ENCODE measurements around the gene REV1. TPM values are rescaled to one million over a fixed set of nuclear protein-coding genes. Genes with fewer than 3 reads are reported as not detected.
A peak's percentile ranks its signal among the peaks of the same experiment; 100 is the strongest.

REV1 gene
- total RNA-seq, 2 donors from 2014 or later: 40.8 to 44.0 TPM

DNA sequence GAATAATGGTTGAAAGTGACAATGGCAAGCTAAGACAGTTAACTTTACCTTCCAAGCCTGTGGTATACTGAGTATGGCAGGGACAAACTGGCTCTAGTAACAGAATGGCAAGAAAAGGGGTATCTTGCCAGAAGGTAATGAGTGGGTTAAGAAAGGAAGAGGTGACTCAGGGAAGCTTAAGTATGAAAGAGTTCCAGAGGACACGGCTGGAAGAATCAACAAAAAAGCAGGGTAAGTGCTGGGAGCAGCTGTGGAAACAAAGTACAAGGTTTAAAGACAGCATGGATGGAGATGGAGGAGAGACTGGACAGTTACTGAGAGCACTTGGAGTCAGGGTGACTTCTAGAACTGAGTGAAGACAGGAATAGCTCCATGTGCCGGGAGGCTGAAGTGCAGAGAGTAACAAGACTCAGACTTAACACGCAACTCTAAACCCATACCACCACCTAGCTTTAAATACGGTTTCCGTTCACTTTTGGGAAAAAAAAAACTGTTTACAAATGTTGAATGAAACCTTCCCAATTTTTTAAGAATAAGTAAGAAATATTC is 69.0 kb downstream of the REV1 start:
- intact Hi-C loops (cut with DNase I, micrococcal nuclease): no loop called here
- no peak for ATAC-seq
- no peak for DNase-seq

GRCh38 chr2:99420031-99420430 is 69.8 kb downstream of the REV1 start:
- intact Hi-C loops (cut with DNase I, micrococcal nuclease): no loop called here
- no peak for ATAC-seq
- no peak for DNase-seq

- ATAC-seq: no peak
- DNase-seq: no peak
- intact Hi-C loops (cut with DNase I, micrococcal nuclease): no loop called here
Observed at GRCh38 chr2:99417396-99417795, 72.4 kb downstream of the REV1 start.

GRCh38 chr2:99414566-99414965 is 75.3 kb downstream of the REV1 start:
- no peak for DNase-seq
- intact Hi-C loops (cut with DNase I, micrococcal nuclease): no loop called here
- ATAC-seq: no peak

- DNase-seq: no peak
- ATAC-seq: no peak
- intact Hi-C loops (cut with DNase I, micrococcal nuclease): no loop called here
Observed at GRCh38 chr2:99410276-99410675, 79.5 kb downstream of the REV1 start.

DNA sequence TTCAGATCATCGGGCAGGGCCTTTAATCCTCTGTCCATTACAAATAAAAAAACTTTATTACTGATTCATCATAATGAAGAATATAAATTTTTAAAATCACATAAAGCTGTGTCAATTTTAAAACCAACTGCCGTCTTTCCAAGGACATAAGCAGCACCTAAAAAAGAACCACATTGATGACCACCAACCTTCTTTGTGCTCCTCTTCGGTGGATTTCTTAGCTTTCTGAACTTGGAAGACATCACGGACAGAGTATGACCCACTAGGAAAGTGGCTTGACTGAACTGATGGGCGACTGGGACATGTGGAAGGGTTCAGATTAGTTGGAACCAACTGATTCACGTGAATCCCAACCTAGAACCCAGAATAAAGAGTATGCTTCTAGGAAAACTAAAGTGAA is 83.7 kb downstream of the REV1 start:
- intact Hi-C loops (cut with DNase I, micrococcal nuclease): no loop called here
- DNase-seq: no peak
- ATAC-seq: no peak

DNA sequence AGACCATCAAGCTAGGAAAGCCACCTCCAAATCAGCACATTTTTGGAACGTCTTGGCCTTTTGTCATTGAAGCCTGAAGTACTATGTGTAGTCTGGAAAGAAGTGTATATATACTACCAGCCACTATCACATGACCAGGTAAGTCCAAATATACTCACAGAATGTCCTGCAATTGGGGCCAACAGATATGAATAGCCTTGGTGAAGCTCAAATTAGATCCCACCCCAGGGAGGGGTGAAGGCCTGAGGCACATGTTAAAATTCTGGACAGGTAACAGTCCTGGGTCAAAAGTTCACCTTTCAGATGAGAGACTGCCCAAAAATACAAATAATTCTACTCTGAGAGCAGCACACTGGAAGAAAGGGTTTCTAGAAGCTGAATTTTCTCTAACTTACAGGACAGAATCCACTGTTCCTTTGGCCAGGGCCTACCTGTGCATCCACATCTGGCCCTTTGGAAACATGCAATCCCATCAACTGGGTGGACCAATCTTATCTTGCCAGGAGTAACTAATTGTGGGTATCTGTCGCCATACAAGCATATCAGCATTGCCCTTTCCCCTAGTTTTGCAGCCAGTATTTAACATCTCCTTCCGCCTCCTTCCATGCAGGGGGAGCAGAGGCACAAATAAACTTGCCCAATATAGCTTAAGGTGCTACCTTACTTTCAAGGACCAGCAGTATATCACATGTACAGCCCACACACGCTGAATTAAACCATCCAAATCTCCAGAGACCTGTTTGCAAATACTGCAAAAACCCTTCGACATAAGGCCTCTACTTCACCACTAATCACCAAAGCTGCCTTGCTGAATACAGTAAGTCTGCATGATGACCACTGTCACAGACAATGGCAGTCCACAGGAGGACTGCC is 84.8 kb downstream of the REV1 start:
- DNase-seq: no peak
- no peak for ATAC-seq
- intact Hi-C loops (cut with DNase I, micrococcal nuclease): no loop called here

GRCh38 chr2:99404039-99404796 is 85.6 kb downstream of the REV1 start:
- DNase-seq (no peak), ATAC-seq (peak; percentile 14)
- intact Hi-C loops (cut with DNase I, micrococcal nuclease): no loop called here

- DNase-seq: no peak
- intact Hi-C loops (cut with DNase I, micrococcal nuclease): no loop called here
Observed at GRCh38 chr2:99403524-99403923, 86.3 kb downstream of the REV1 start.

GRCh38 chr2:99403084-99403483 is 86.7 kb downstream of the REV1 start:
- no peak for DNase-seq
- no peak for ATAC-seq
- intact Hi-C loops (cut with DNase I, micrococcal nuclease): no loop called here

More at GRCh38 chr2:99403524-99403923, 86.3 kb downstream of the REV1 start:
- peak; percentile 76 for ATAC-seq

GRCh38 chr2:99401841-99402240 is 88.0 kb downstream of the REV1 start:
- intact Hi-C loops (cut with DNase I, micrococcal nuclease): no loop called here
- ATAC-seq (no peak), DNase-seq (no peak)

DNA sequence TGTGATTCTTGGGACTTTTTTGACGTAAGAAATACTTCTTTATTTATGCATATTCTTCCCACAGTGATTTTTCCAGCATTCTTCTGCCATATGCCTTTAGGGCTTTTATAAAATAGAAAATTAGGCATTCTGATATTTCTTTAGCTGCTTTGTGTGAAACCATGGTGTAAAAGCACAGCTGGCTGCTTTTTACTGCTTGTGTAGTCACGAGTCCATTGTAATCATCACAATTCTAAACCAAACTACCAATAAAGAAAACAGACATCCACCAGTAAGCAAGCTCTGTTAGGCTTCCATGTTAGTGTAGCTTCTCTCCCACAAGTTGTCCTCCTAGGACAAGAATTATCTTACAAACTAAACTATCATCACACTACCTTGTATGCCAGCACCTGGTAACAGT is 90.0 kb downstream of the REV1 start:
- intact Hi-C loops (cut with DNase I, micrococcal nuclease): no loop called here
- ATAC-seq (no peak), DNase-seq (no peak)

GRCh38 chr2:99399063-99399462 is 90.8 kb downstream of the REV1 start:
- intact Hi-C loops (cut with DNase I, micrococcal nuclease): no loop called here
- DNase-seq (no peak), ATAC-seq (no peak)

GRCh38 chr2:99398303-99398702 is 91.5 kb downstream of the REV1 start:
- intact Hi-C loops (cut with DNase I, micrococcal nuclease): no loop called here
- ATAC-seq: no peak
- DNase-seq: no peak

DNA sequence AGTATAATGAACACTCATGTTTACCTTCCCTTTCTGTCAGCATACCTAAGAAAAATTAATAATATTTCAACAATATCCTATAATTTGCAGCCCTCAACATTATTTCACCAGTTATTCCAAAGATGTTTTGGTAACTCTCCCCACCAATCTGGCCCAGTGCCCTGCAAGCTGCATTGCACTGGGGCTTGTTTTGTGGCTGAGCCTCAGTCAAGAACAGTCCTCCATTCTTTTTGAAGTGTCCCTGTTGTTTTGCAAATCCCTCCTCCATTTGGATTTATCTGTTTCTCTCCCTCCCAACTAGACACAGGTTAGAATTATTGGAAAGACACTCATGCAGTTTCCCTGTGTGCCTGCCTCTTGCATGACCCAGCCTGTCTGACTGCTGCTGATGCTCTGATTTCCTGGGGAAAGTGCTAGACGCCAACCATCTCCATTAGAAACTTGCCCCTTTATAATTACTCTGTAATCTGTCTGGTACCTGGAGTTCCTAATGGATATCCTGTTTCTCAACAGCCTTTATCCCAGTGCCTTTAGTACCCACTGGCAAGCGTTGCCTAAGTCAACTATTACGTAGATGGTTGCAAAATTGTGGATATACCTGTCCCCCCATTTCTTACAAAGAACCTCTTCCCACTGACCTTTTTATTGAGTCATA is 92.4 kb downstream of the REV1 start:
- no peak for ATAC-seq
- intact Hi-C loops (cut with DNase I, micrococcal nuclease): no loop called here
- DNase-seq: no peak

DNA sequence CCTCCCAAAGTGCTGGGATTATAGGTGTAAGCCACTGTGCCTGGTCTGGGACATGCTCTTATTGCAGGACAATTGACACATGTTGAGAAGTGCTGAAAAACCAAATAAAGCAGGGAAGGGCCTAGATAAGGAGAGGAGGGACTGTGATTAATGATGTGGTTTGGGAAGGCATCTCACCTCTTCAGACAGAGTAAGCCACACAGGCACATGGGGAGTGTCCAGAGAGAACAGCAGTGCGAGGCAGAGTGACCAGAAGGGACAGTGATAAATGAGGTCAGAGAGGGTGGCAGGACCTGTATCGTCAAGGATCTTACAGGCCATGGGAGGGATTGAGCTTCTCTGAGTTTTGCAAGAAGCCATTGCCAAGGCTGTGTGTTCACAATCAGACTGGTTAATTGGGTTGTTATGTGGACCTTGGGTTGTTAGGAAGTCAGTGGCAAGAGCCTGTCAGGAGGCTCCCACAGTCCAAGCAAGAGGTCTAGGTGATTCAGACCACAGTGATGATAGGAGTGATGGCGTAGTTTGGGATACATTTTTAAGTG is 94.2 kb downstream of the REV1 start:
- DNase-seq (no peak), ATAC-seq (no peak)
- intact Hi-C loops (cut with DNase I, micrococcal nuclease): no loop called here

- ATAC-seq (no peak), DNase-seq (no peak)
- intact Hi-C loops (cut with DNase I, micrococcal nuclease): no loop called here
Observed at GRCh38 chr2:99389946-99390345, 99.9 kb downstream of the REV1 start.

DNA sequence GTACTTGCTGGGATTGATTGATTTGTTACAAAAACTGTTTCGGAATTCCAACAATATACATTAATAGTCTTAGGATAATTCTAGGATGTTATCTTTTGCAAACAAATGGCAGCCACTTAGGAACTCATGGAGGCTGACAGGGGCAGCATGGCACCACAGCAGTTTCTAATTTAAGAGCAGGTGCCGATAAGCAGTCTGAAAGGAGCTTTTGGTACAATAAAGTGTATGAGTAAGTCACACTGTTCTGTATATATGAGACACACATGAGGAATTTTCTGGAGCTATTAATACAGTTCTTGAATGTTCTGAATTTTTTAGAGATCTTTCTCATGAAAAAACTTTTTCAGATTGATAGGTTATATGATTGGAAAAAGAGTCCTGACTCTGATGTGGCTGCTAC is 100.4 kb downstream of the REV1 start:
- intact Hi-C loops (cut with DNase I, micrococcal nuclease): no loop called here
- DNase-seq (no peak), ATAC-seq (no peak)

GRCh38 chr2:99388892-99389291 is 100.9 kb downstream of the REV1 start:
- no peak for ATAC-seq
- intact Hi-C loops (cut with DNase I, micrococcal nuclease): no loop called here
- no peak for DNase-seq

Measured in left colon (tissue), 2 donors.